SJSA1 (cell line): ENCODE measurements around the gene TMEM50A. TPM values are rescaled to one million over a fixed set of nuclear protein-coding genes. Genes with fewer than 3 reads are reported as not detected.
"Not testable (repeated sequence)": the region's sequence is repeated elsewhere in the genome, so short reads cannot be mapped to it uniquely, and the experiment has no call there.

Experiments
- DNase-seq, 2 experiments: peaks; one replicate each; pipeline ENCODE4 v3.0.0-alpha.2; 2015 to 2020; ENCODE audit warnings: low spot score in 2 of 2, low read depth in 1 of 2
- H3K27ac ChIP-seq: fragments of 250-450 bp; sonication (Bioruptor Pico); 2 replicates; pipeline ENCODE4 v1.5.1; 2020; ENCODE audit warnings: mild to moderate bottlenecking, moderate library complexity
- H3K27me3 ChIP-seq: fragments of 250-450 bp; sonication (Bioruptor Pico); replicated peaks from 2 replicates; pipeline ENCODE4 v1.5.1; 2020; ENCODE audit warnings: mild to moderate bottlenecking, moderate library complexity
- H3K36me3 ChIP-seq: fragments of 250-450 bp; sonication (Bioruptor Pico); 2 replicates; pipeline ENCODE4 v1.5.1; 2020; ENCODE audit warnings: mild to moderate bottlenecking
- H3K4me1 ChIP-seq: fragments of 250-450 bp; sonication (Bioruptor Pico); replicated peaks from 2 replicates; pipeline ENCODE4 v1.6.1; 2021; ENCODE audit warnings: mild to moderate bottlenecking
- H3K4me3 ChIP-seq: fragments of 250-450 bp; sonication (Bioruptor Pico); 2 replicates; pipeline ENCODE4 v1.5.1; 2020; ENCODE audit warnings: mild to moderate bottlenecking
- H3K9me3 ChIP-seq: fragments of 250-450 bp; sonication (Bioruptor Pico); replicated peaks from 2 replicates; pipeline ENCODE4 v1.5.1; 2020; ENCODE audit warnings: mild to moderate bottlenecking
- total RNA-seq: library from RNA; depleted of rRNA; stranded (reverse); fragments of >200 nt; shearing (Covaris generic); gene quantifications from 2 replicates; pipeline ENCODE4 v1.2.3, GENCODE V29; 2014; rRNA removed

The TMEM50A gene
- total RNA-seq, 1 experiment from 2014 or later = 102 TPM

- not testable (repeated sequence) for DNase-seq, H3K27me3 ChIP-seq, H3K9me3 ChIP-seq, H3K36me3 ChIP-seq, H3K4me1 ChIP-seq, H3K4me3 ChIP-seq, H3K27ac ChIP-seq
These were observed 45.7 kb downstream of the TMEM50A start for GRCh38 chr1:25383875-25384274.

- not testable (repeated sequence) for DNase-seq, H3K4me1 ChIP-seq, H3K27me3 ChIP-seq, H3K4me3 ChIP-seq, H3K9me3 ChIP-seq, H3K36me3 ChIP-seq, H3K27ac ChIP-seq
These were observed 49.0 kb downstream of the TMEM50A start for GRCh38 chr1:25387096-25387495.

- H3K36me3 ChIP-seq, DNase-seq, H3K27me3 ChIP-seq, H3K27ac ChIP-seq, H3K4me3 ChIP-seq, H3K4me1 ChIP-seq, H3K9me3 ChIP-seq: not testable (repeated sequence)
These were observed 50.6 kb downstream of the TMEM50A start for GRCh38 chr1:25388691-25389090.

- not testable (repeated sequence) for H3K36me3 ChIP-seq, H3K27me3 ChIP-seq, DNase-seq, H3K9me3 ChIP-seq, H3K4me3 ChIP-seq, H3K27ac ChIP-seq, H3K4me1 ChIP-seq
These were observed 51.6 kb downstream of the TMEM50A start for GRCh38 chr1:25389721-25390120.

GRCh38 chr1:25392841-25393240 lies 54.7 kb downstream of the TMEM50A start:
- Histone ChIP-seq H3K36me3 (no peaks in the 10 kb centered on the region), H3K9me3 (no peaks in the 10 kb centered on the region), H3K4me1 (no peaks in the 10 kb centered on the region), H3K27ac (no peak overlapping the region), H3K27me3 (no peaks in the 10 kb centered on the region), H3K4me3 (no peak overlapping the region)
- DNase-seq = no peak

- DNase-seq = not testable (repeated sequence)
These were observed 59.4 kb downstream of the TMEM50A start for GRCh38 chr1:25397549-25397948.

GRCh38 chr1:25398079-25398478 lies 59.9 kb downstream of the TMEM50A start:
- DNase-seq, H3K9me3 ChIP-seq, H3K4me3 ChIP-seq, H3K27me3 ChIP-seq, H3K27ac ChIP-seq, H3K4me1 ChIP-seq, H3K36me3 ChIP-seq: not testable (repeated sequence)

More at GRCh38 chr1:25397549-25397948, 59.4 kb downstream of the TMEM50A start:
- not testable (repeated sequence) for H3K36me3 ChIP-seq, H3K4me3 ChIP-seq, H3K4me1 ChIP-seq, H3K9me3 ChIP-seq, H3K27me3 ChIP-seq, H3K27ac ChIP-seq

- not testable (repeated sequence) for DNase-seq, H3K36me3 ChIP-seq, H3K9me3 ChIP-seq, H3K27ac ChIP-seq, H3K27me3 ChIP-seq, H3K4me1 ChIP-seq, H3K4me3 ChIP-seq
These were observed 65.0 kb downstream of the TMEM50A start for GRCh38 chr1:25402947-25403803.

GRCh38 chr1:25405731-25406305 lies 67.7 kb downstream of the TMEM50A start:
- H3K4me3 ChIP-seq = not testable (repeated sequence)

GRCh38 chr1:25409641-25410427 lies 71.7 kb downstream of the TMEM50A start:
- not testable (repeated sequence) for H3K9me3 ChIP-seq, DNase-seq, H3K27me3 ChIP-seq, H3K27ac ChIP-seq, H3K36me3 ChIP-seq, H3K4me3 ChIP-seq, H3K4me1 ChIP-seq

More at GRCh38 chr1:25405731-25406305, 67.7 kb downstream of the TMEM50A start:
- DNase-seq, H3K27me3 ChIP-seq, H3K27ac ChIP-seq, H3K9me3 ChIP-seq, H3K36me3 ChIP-seq, H3K4me1 ChIP-seq: not testable (repeated sequence)

Other genes with a start within 250 kb of the TMEM50A start
- 34.0 and 49.7 TPM in 2 replicates for gene SYF2, start 105.8 kb upstream of the TMEM50A start, total RNA-seq
- 34.5 and 39.0 TPM in 2 replicates for gene RSRP1, start 90.9 kb upstream of the TMEM50A start, total RNA-seq
- not detected in 2 replicates for gene RHD, start 65.8 kb upstream of the TMEM50A start, total RNA-seq
- 0.95 TPM in 1 of 2 replicates, not detected in the other for gene RHCE, start 82.5 kb downstream of the TMEM50A start, total RNA-seq
- 7.5 and 17.6 TPM in 2 replicates for gene MACO1, start 92.6 kb downstream of the TMEM50A start, total RNA-seq
- gene LDLRAP1, start 205.3 kb downstream of the TMEM50A start, total RNA-seq = 10.4 and 11.8 TPM in 2 replicates